ENCODE measurements around the gene ASS1.
A peak's percentile ranks its signal among the peaks of the same experiment; 100 is the strongest.

Gene ASS1

GRCh38 chr9:130478736-130479575 lies 34.2 kb downstream of the ASS1 start:
- Histone ChIP-seq H3K36me3 (replicated peaks; ENCODE audit: insufficient read depth, low read length) (no peaks in the 10 kb centered on the region), H3K4me3 (ENCODE audit: low read length) (no peak overlapping the region), H3K9me2 (replicated peaks; ENCODE audit: insufficient read depth, low read length) (no peaks in the 10 kb centered on the region), H3K4me2 (ENCODE audit: low read depth, low read length) (no peak overlapping the region), H3K79me2 (ENCODE audit: low read length) (no peaks in the 10 kb centered on the region), H3K27ac (ENCODE audit: low read length) (no peak overlapping the region), H3F3A (ENCODE audit: insufficient read depth, low read length) (no peaks in the 10 kb centered on the region), H4K20me1 (ENCODE audit: insufficient read depth, low read length) (no peaks in the 10 kb centered on the region), H3K4me1 (ENCODE audit: low read length) (no peaks in the 10 kb centered on the region), H3K27me3 (replicated peaks; ENCODE audit: insufficient read depth, low read length) (peaks cover 88% of the 10 kb centered on the region), H3K9ac (ENCODE audit: low read length) (no peak overlapping the region), H2AFZ (ENCODE audit: low read length) (no peak overlapping the region), H3K9me3 (replicated peaks; ENCODE audit: insufficient read depth, low read length) (no peaks in the 10 kb centered on the region)
- TF ChIP-seq EZH2 (optimal IDR thresholded peaks at IDR 0.05; ENCODE audit: low read depth, low read length) = no peak
- TF ChIP-seq, protein P1, sequence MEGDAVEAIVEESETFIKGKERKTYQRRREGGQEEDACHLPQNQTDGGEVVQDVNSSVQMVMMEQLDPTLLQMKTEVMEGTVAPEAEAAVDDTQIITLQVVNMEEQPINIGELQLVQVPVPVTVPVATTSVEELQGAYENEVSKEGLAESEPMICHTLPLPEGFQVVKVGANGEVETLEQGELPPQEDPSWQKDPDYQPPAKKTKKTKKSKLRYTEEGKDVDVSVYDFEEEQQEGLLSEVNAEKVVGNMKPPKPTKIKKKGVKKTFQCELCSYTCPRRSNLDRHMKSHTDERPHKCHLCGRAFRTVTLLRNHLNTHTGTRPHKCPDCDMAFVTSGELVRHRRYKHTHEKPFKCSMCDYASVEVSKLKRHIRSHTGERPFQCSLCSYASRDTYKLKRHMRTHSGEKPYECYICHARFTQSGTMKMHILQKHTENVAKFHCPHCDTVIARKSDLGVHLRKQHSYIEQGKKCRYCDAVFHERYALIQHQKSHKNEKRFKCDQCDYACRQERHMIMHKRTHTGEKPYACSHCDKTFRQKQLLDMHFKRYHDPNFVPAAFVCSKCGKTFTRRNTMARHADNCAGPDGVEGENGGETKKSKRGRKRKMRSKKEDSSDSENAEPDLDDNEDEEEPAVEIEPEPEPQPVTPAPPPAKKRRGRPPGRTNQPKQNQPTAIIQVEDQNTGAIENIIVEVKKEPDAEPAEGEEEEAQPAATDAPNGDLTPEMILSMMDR (IDR thresholded peaks at IDR 0.05; ENCODE audit: low read length) = no peak
- no peak for TF ChIP-seq EZH2phosphoT487 (IDR thresholded peaks at IDR 0.05; ENCODE audit: low read length)
- DNase-seq = no peak

GRCh38 chr9:130479587-130479986 lies 34.8 kb downstream of the ASS1 start:
- H3K4me1 ChIP-seq (ENCODE audit: low read length) = no peaks in the 10 kb centered on the region
- no peak for TF ChIP-seq EZH2phosphoT487 (IDR thresholded peaks at IDR 0.05; ENCODE audit: low read length)
- TF ChIP-seq EZH2 (optimal IDR thresholded peaks at IDR 0.05; ENCODE audit: low read depth, low read length) = no peak
- TF ChIP-seq, protein P1 (IDR thresholded peaks at IDR 0.05; ENCODE audit: low read length) = no peak
- H3K9me2 ChIP-seq (replicated peaks; ENCODE audit: insufficient read depth, low read length) = no peaks in the 10 kb centered on the region
- peaks cover 87% of the 10 kb centered on the region for H3K27me3 ChIP-seq (replicated peaks; ENCODE audit: insufficient read depth, low read length)
- H3K36me3 ChIP-seq (replicated peaks; ENCODE audit: insufficient read depth, low read length) = no peaks in the 10 kb centered on the region
- H3K4me3 ChIP-seq (ENCODE audit: low read length) = no peak overlapping the region
- H3K4me2 ChIP-seq (ENCODE audit: low read depth, low read length) = no peak overlapping the region
- H3K9me3 ChIP-seq (replicated peaks; ENCODE audit: insufficient read depth, low read length) = no peaks in the 10 kb centered on the region
- H2AFZ ChIP-seq (ENCODE audit: low read length) = no peak overlapping the region
- H4K20me1 ChIP-seq (ENCODE audit: insufficient read depth, low read length) = no peaks in the 10 kb centered on the region
- H3F3A ChIP-seq (ENCODE audit: insufficient read depth, low read length) = no peaks in the 10 kb centered on the region
- no peaks in the 10 kb centered on the region for H3K79me2 ChIP-seq (ENCODE audit: low read length)
- H3K9ac ChIP-seq (ENCODE audit: low read length) = no peak overlapping the region
- DNase-seq = no peak
- no peak overlapping the region for H3K27ac ChIP-seq (ENCODE audit: low read length)

DNA sequence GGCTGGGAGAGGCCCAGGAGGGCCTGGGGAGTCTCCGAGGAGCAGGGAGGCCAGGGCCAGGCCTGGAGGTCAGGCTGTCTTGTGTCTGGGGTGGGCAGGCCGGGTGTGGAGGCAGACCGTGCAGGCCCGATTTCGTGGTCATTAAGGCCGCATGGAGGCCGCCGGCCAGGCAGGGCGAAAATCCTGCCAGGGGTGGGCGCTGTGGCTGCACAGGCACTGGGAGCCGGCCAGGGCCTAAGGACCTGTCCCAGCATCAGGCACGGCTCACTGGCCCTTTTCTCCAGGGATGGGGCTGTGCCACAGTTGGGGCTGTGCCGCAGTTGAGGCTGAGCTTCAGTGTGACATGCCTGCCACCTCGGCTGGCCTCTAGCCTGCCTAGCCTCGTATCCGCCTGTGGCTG lies 35.9 kb downstream of the ASS1 start:
- Histone ChIP-seq H3K9me2 (replicated peaks; ENCODE audit: insufficient read depth, low read length) (no peaks in the 10 kb centered on the region), H3K27me3 (replicated peaks; ENCODE audit: insufficient read depth, low read length) (peaks cover 85% of the 10 kb centered on the region), H3K36me3 (replicated peaks; ENCODE audit: insufficient read depth, low read length) (no peaks in the 10 kb centered on the region), H3F3A (ENCODE audit: insufficient read depth, low read length) (no peaks in the 10 kb centered on the region), H3K4me2 (ENCODE audit: low read depth, low read length) (no peak overlapping the region), H3K27ac (ENCODE audit: low read length) (no peak overlapping the region), H2AFZ (ENCODE audit: low read length) (no peak overlapping the region), H3K4me1 (ENCODE audit: low read length) (no peaks in the 10 kb centered on the region), H3K9me3 (replicated peaks; ENCODE audit: insufficient read depth, low read length) (no peaks in the 10 kb centered on the region), H4K20me1 (ENCODE audit: insufficient read depth, low read length) (no peaks in the 10 kb centered on the region), H3K4me3 (ENCODE audit: low read length) (no peak overlapping the region), H3K9ac (ENCODE audit: low read length) (no peak overlapping the region), H3K79me2 (ENCODE audit: low read length) (no peaks in the 10 kb centered on the region)
- DNase-seq = no peak
- TF ChIP-seq, protein P1 (IDR thresholded peaks at IDR 0.05; ENCODE audit: low read length) = peak; percentile 10; the same call in 1 of the 2 replicates
- TF ChIP-seq EZH2phosphoT487 (IDR thresholded peaks at IDR 0.05; ENCODE audit: low read length) = no peak
- TF ChIP-seq EZH2 (optimal IDR thresholded peaks at IDR 0.05; ENCODE audit: low read depth, low read length) = no peak

Measured in MM.1S (cell line).